Activated naive CD4-positive, alpha-beta T cell treated with anti-CD3 and anti-CD28 coated beads, Interleukin-2, amount 50 U/mL, for 16 hours (primary cell): Measurements from ENCODE around the gene LYRM7.
"Not testable (repeated sequence)": the region's sequence is repeated elsewhere in the genome, so short reads cannot be mapped to it uniquely, and the experiment has no call there.

Experiments
- DNase-seq: peaks from one replicate; pipeline ENCODE4 v3.0.0-alpha.2; 2020

The LYRM7 gene

DNA sequence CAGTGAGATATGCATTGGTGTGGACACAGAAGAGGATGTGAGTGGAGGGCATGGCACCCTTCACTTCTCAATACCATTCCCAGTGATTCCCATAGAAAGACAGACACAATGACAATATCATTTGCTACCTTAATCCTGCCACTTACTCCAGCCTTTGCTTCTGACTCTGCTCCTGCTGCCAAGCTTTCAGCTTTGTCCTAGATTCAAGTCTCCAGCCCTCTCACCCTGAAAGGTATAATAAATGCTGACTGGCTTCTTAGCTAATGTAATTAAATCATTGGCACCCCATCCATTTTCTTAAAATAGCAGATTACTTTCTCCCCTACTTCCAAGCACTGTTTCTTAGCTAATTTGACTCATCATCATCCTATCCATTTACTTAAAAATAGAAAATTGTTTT is 52.0 kb downstream of the LYRM7 start:
- no peak for DNase-seq

DNA sequence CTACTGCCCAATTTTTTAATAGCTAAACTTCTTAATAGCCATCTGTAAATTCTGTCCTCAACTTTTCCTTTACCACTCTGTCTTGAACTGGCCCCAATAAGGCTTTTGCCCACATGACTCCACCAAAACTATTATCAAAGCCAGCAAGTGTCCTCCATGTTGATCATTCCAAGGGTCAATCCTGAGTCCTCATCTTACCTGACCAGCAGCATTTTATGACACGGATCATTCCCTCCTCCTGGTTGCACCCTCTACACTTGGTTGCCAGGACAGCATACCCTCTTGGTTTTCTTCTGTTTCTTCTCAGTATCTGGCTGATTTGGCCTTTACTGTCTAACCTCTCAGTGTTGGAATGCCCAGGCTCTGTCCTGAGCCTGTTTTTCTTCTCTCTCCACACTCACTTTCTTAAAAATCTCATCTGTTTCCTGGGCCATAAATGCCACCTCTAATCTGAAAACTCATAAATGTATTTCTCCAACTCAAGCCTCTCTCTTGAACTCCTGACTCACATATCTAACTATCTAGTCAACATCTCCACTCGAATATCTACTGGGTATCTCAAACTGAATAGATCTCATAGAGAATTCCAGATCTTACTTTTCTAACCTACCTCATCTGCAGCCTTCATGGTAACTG is 53.1 kb downstream of the LYRM7 start:
- no peak for DNase-seq

DNA sequence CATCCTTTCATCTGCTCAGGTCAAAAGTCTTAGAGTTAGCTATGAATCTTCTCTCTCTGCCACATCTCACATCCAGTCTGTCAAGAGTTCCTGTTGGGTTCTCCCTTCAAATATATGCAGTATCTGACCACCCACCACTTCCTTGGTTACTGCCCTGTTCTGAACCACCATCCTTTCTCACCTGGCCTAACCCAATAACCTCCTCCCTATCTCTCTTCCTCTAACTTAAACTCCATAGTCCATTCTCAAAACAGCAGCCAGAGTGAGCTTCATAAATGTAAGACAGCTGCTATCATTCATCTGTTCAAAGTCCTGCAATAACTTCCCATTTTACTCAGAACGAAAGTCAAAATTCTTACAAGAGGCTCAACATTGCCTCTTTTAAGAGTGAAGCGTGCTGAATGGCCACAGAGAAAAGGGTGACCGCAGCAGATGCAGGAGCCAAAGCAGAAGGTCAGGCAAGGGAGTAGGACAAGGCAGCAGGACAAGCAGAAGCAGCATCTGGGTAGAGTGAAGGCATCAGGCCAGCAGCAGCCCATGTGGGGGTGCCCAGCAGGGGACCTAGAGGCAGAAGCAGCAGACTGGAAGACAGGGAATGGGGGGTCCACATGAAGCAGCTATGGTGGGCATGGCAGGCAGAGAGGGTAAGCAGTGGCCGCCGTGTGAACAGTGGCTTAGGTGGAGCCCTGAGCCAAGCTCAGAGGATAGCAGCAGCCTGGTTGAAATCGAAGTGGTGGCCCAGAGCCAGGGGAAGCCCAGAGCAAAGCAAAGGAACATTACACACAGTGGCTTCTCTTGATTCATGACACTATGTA is 53.9 kb downstream of the LYRM7 start:
- no peak for DNase-seq

DNA sequence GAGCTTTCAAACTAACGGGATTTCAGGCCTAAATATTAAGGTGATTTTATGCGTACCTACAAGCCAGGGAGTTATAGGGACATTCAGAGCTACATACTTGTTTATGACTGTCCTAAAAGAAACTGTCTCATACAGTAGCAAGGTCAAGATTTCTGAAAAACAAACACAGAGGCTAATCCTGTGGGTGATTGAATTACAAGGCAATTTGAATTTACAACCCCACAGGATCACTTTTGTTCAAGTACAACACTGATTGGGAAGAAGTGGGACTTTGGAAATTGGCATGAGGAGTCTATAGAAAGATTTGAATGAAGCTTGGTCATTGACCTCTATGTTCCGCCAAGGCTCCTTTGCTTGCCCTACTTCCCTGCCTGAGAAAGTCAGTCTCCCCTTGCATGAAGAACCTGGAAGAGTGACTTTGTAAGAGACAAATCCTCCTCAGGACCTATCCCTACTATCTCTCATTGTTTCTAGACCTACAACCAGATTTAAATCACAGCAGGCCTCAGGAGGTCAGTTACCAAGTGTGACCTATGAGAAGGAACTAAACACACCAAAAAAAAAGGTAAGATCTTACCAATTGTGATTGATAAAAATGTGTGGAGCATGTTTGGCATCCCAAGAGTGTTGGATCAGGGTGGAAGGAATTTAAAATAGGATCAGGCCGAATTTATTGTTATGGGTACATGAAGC is 54.7 kb downstream of the LYRM7 start:
- no peak for DNase-seq

DNA sequence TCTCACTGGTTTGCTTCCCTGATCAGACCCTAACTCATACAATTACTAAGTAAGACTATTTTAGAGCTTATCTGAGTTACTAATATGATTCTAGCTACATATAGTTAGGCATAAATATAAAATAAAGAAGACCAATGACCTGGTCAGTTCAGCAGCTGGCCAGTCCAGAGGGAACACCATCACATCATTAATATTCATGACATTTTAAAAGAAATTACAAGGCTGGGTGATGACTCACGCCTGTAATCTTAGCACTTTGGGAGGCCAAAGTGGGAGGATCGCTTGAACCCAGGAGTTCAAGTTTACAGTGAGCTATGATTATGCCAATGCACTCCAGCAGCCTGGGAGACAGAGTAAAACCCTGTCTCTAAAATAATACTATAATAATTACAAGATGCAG is 56.2 kb downstream of the LYRM7 start:
- no peak for DNase-seq

DNA sequence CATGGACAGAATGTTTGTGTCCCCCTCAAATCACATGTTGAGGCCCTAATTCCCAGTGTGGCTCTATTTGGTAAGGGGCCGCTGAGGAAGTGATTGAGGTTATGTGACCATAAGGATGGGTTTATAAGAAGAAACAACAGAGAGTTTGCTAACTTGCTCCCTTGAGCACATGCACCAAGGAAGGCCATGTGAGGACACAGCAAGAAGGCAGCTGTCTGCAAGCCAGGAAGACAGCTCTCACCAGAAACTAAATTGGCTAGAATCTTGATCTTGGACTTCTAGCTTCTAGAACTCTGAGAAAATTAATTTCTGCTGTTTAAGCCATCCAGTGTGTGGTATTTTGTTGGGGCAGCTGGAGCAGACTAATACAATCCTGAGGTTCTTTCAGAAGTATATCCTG is 57.9 kb downstream of the LYRM7 start:
- DNase-seq, result no peak

DNA sequence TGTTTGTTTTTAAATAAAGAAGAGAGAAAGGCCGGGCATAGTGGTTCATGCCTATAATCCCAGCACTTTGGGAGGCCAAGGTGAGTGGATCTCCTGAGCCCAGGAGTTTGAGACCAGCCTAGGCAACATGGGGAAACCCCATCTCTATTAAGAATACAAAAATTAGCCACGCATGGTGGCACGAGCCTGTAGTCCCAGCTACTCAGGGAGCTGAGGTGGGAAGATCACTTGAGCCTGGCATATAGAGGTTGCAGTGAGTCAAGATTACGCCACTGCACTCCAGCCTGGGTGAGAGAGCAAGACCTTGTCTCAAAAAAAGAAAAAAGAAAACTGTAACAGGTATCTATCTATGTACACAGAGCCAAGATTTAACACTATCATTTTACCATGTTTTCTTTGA is 58.9 kb downstream of the LYRM7 start:
- no peak for DNase-seq

DNA sequence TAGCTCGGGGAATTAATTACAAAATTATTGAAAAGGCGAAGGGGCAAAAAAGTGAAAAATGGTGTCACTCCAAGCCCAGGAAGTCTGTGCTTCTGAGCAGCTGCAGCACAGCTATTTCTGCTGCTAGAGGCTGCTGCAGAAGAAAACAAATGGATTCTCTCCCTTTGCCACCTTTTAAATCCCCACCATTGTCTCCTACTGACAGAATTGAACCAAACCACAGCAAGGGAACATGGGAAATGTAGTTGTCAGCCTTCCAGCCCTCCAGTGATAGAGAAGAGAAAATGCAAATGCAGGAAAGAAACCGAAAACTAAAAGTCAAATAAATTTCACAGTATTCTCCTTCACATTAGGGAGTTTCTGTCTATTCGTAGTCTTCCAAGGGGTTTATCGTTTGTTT is 59.7 kb downstream of the LYRM7 start:
- DNase-seq, result no peak

DNA sequence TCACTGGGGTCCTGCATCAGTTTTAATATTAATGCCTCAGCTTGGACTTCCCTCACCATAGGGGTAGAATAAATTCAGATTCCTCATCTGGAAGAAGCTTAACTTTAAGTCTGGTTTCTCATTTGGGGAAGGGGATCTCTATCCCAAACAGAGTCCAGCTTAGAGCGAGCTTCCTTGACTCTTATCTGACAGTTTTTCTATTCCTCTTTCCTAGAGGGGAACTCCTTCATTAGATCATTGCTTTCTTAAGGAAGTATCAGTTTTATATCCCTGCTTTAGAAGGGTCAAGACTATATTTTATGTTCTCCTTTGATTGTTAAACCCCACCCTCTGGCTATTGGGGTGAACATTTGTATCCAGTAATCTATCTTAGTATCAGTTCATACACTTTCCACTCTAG is 68.9 kb downstream of the LYRM7 start:
- no peak for DNase-seq

DNA sequence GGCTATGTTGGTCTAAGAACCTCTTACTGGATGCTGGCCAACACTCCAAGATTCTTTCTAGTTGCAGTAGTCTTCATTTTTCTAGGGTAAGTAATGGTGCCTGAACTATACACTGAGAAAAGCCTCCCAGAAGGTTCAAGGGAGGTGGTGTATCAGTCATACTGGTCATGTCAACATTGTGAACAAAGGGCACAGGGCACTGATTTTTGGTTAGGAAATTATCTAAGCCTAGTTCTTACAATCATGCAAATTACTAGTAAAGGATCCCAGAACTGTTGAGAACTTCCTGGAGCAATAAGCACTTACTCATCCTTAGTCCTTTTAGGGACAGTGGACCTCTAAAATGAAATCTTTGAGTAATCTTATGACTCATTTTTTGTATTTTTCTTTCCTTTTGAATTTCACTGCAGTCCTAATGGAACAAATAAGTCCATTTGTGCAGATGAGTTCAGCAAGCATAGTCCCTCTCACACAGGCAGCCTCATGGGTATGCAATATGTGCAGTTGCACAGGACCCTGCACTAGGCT is 72.0 kb downstream of the LYRM7 start:
- no peak for DNase-seq

DNA sequence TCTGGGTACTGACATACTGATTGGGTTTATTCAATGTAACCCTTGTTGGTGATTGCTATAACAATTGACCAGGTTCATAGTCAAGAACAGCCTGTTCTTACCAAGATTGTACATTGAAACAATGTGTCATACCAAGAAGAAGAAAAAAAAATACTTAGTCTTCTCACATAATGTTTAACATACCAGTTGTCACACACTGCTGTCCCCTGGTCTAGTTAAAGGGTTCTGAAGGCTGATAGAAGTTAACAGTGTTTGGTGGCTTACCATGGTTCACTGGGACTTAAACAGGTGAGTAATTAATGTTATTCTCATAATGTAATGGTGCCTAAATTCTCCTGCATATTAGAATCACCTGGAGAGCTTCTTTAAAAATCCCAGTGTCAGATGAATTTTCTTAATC is 74.6 kb downstream of the LYRM7 start:
- no peak for DNase-seq

DNA sequence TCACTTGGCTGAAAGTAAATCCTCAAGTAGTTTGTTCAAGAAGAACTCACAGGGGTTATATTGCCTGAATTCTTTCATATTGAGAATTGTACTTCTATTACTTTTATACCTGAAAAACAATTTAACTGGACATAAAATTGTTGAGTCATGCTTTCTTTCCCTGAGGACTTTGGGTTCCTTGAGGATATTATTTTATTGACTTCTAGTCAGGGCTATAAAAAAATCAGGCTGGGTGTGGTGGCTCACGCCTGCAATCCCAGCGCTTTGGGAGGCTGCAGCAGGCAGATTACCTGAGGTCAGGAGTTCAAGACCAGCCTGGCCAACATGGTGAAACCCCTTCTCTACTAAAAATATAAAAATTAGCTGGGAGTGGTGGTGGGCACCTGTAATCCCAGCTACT is 75.2 kb downstream of the LYRM7 start:
- DNase-seq, result no peak

DNA sequence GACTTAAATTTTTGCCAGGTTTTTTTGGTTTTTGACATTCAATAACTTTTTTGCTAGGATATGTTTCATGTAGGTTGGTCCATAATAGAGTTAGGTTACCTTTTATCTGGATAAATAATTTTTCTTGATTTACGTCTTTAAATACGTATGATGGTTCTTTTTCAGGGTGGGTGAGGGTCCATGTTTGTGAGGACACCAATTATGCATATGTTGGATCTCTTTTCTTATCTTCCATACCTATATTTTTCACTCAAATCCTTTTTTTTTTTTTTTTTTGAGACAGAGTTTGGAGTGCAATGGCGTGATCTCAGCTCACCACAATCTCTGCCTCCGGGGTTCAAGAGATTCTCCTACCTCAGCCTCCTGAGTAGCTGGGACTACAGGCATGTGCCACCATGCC is 75.8 kb downstream of the LYRM7 start:
- DNase-seq, result no peak

DNA sequence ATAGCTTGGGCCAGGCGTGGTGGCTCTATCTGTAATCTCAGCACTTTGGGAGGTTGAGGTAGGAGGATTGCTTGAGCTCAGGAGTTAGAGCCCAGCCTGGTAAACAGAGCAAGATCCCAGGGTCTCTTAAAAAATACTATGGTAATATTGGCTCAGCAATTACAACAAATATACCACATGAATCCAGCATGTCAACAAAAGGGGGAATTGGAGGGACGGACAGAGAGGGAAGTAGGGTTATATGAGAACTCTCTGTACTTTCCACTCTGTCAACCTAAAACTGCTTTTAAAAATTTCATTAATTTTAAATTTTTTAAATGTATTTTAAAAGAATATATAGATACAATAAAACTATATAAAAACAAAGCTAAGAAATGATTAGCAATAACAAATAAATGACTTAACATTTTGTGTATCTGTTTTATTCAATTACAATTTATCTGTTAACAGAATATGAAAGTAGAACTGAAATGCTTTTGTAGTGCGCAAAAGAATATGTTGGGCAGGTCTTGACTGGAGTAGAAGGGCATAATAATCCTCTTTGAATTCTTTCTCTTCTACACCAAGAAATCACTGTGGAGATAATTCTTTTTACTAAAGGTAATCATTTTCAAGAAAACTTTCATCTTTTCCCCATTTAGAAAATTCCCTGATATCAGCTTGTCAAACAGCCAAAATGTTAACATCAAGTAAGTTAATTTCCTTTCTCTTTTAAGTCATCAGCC is 80.2 kb downstream of the LYRM7 start:
- DNase-seq, result no peak

DNA sequence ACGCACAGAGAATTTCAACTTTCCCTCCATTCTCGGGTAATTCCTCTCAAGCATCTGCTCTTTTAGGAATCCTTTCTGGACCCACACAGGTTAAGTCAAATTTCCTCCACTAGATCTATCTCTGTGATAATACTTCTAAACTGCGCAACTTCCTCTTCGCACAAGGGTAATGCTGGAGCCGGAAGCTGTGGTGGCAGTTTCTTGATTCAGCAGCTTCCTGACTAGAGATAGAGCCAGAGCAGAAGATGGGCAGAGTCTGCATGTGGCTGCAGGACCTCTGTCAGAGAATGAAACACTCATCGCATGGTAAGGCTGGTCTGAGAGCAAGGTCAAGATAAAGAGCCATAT is 82.1 kb downstream of the LYRM7 start:
- peak; percentile 71 for DNase-seq

DNA sequence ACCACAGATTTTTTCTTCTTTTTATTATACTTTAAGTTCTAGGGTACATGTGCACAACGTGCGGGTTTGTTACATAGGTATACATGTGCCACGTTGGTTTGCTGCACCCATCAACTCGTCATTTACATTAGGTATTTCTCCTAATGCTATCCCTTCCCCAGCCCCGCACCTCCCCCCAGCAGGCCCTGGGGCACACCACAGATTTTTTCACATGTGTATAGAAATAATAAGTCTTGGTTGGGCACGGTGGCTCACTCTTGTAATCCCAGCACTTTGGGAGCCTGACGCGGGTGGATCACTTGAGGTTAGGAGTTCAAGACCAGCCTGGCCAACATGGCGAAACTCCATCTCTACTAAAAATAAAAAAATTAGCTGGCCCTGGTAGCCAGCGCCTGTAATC is 83.3 kb downstream of the LYRM7 start:
- not testable (repeated sequence) for DNase-seq

DNA sequence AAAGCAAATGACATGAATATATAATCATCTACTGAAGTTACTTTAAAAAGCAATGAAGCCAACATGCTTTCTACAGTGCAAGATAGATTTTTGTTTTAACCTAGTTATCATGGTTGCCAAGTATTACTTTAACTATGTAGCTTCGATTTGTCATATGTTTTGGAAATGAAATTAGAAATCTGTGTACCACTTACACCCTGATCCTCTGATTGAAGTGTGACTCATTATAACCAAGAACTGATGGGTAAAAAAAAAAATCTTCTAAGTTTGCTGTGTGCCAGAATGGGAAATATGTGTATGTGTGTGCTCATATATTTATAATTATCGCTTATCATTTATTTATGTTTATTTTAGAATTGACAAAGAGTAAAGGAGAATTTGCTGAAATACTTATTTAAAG is 84.0 kb downstream of the LYRM7 start:
- DNase-seq, result no peak
